HPDE6-E6E7 (cell line): Measurements from ENCODE around the gene ATP10D.
"Not testable (repeated sequence)": the region's sequence is repeated elsewhere in the genome, so short reads cannot be mapped to it uniquely, and the experiment has no call there.

ENCODE experiments used
- DNase-seq: peaks from one replicate; pipeline ENCODE4 v3.0.0; 2011; ENCODE audit warnings: missing footprints; ENCODE audit errors: extremely low spot score

ATP10D gene

DNA sequence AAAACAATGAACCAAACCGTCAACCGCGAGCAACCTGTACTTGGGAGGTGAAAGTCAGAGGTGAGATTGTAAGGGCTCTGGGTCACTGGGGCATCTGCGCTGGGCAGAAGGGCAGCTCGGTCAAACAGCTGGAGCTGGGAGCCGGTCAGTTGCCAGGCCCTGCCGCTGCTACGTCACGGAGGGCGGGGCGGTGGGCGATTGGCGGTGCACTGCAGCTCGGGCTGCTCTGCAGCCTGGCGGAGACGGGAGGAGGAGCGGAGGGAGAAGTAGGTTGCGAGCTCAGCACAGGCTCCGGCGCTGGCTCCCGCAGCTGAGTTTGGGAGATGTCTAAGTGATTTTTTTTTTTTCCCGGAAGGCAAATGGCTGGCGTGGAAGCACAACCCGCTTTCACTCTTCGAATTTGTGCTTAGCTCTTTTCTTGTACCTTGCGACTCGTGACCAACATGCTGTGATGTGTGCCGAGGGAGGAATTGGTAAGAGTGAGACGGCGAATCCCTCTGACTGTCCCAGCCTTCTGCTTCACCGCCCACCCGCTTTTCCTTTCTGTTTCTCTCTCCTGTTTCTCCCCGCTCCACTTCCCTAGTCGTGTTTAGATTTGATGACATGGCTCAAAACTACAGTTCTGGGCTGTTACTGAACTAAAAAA, at the start of gene ATP10D:
TSS of gene ATP10D (plus strand) at position 229 of the 646 bp plus-strand sequence. CDS start 27,266 bp downstream, outside the sequence.
- peak; percentile 76 for DNase-seq

DNA sequence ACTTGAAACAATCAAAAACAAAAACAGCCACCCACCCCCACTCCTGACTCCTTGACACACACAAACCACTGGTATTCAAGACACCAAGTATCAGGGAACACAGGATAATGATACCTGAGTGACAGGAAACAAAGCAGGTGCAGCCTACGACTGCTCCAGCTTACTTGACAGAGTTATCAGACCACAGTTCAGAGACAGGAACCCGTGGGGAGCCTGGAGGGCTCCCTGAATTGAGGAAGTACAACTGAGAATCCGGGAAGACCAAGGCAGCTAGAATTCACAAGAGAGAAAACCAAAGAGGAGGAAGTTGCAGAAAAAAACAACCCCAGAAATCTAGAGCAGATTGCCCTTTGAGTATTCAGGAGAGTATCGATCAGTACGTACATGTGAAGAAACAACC, 42.1 kb upstream of the ATP10D start:
- DNase-seq = no peak

DNA sequence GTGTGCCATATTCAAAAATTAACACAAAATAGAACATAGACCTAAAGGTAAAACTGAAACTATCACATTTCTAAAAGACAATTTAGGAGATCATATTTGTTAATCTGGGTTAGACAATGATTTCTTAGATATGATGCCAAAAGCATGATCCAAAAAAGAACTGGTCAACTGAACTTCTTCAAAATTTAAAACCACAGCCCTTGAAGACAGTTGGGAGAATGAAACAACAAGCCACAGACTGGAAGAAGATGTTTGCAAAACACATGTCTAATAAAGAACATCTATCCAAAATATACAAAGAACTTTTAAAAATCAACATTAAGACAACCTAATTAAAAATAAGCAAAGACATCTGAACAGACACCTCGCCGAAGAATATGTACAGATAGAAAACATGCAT, 41.0 kb upstream of the ATP10D start:
- no peak for DNase-seq

DNA sequence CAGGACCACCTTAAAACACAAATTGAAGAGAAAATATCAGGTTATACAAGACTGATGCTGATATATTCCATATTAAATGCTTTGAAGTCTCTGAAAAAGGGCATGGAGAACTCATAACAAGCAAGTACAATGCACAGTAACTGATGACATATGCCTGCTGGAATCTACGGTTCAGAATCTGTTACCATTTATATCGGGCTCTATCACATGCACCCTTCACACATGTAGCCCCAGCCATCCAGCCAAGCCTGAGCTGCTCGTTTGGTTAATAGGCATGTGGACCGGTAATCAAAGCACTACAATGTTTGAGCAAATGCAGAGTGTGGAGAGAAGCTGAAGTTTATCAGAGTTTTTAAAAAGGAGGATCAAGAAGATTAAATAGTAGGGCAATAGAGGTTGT, 33.4 kb upstream of the ATP10D start:
- DNase-seq = no peak

DNA sequence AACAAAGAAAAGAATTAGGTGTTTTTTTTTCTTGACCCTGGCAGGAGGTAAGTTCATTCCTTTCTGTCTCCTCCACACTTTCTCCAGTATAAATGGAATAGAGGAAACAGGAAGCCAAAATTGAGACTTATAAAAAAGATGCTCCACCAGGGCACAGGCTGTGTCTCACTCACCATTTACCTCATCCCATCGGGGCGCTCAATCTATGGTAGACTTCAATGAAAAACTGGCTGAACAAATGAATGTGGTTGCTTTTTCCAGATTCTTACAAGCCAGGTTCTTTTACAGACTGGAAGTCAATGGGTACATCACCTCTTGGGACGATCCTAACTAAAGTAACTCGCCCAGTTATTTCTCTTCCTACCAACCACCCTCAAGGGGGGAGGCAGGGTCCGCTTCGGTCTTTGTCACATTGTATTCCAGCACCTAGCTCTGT, 22.3 kb upstream of the ATP10D start:
- no peak for DNase-seq

DNA sequence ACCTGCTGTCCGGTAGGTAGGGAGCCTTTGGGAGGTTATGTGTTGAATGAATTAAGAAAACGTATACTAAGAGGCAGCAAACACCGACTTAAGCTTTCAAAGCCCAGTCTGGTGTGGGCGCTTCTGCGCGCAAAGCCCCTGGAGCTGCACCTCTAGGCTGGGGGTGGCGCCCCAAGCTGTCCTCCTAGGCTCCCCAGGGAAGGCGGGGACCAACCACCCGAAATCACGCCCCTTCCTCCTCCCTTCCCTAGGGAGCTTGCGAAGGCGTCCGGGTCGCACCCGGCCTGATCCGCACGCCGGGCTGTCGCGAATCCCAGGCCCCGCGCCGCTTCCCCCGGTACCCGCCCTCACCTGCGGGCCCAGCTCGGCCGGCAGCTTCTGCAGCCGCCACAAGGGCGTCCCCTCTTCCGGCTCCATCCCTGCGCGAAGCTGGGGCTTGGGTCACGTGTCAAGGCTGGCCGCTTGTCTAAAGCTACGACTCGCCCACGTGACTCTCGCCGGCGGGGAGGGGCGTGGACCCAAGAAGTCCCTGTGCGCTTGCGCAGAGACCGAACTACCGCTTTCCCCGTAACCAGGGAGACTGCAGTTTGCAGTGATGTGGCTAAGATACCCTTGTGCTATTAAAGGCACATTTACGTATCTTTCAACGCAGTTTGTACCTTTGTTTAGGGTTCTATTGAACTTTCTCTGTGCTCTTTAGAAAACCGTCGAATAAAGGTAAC, 21.7 kb upstream of the ATP10D start, which contains the start of gene COMMD8:
TSS of gene COMMD8 (minus strand) at position 468 of the 722 bp plus-strand sequence. CDS start at position 417, 51 bp downstream.
- peak; percentile 93 for DNase-seq

DNA sequence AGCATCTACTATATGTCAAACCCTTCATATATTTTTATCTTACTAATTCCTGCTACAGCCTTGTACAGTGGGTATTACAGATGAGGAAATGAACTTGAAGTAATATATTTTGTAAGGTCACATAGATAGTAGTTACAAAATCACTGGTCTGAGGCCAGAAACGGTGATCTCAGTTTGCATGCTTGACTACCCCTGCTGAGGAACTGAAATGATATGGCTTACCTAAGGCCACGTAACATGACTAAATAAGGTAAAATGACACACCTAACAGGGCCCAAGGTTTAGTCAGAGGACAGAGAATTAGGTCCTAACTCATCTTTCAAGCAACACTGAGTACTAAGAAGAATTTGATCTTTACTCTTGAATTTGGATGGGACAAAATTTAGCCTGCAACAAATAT, 20.1 kb upstream of the ATP10D start:
- no peak for DNase-seq

DNA sequence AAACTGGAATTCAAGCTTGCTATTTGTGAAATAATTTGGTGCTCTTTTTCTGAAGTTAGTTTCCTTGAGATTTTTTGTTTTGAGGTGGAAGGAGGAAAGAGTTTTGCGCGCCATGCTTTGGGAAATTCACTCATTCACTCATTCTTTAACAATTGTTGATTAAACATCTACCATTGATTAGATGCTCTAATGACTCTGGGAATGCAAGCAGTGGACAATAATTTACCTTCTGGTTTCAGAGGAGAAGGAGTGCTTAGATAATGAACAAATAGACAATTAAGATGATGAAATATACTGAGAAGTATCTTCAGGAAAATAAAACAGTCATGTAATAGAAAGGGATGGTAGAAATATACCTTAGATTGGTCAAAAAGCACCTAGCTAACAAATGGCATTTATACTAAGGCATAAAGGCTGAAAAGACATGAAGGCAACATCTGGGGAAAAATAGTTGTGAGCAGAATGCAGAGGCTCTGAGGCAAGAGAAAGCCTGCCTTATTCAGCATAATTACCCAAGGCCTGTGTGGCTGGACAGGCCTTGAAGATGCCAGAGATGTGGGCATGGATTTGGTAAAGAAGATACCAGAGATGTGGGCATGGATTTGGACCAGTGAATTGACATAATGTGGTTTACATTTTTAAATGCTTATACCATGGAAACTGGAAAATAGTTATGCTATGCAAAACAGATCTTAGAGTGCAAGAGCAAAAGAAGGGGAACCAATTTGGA, 18.9 kb upstream of the ATP10D start:
- DNase-seq = no peak

DNA sequence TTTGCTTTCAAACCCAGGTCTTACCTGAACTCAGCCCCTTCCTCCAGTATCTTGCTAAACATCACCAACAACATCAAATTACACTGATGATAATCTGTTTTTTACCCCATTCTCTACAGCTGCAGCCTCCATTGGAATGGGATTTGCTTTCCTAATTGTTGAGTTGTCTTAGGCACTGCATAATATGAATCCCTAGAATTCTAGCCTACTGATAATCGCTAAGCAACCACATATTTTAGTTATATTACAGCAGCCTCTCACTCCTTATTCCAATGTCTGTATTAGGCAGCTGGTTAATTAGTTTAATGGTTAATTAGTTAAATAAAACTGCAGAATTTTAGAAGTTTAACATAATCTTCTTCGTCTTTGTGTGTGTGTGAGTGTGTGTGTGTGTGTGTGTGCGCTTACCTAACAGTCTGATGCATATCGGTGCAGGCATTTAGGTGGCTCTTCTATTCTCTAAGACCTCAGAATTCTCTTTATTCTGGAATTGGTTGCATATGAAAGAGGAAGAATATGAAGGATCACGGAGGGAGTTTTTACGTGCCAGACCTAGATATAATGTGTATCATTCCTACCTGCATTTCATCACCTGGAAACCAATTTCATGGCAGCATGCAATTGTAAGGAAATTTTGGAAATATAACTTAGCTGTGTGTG, 16.2 kb upstream of the ATP10D start:
- no peak for DNase-seq

DNA sequence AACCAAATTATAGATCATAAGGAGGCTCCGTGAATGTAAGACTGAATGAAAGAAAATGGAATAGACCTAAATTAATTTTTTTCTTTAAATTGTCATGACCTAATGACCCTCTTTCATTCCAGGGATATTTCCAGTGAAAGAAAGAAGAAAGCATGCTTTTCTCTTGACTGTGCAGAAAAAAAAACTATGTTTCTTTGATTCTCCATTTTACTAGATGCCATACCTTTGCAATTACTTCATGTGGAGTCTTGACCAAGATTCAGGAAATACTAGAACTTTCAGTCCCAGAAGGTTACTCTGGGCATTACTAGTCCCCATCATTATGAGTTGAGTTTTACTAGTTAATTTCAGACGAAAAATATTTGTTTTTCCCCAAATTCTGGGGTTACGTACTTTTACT, 15.1 kb upstream of the ATP10D start:
- DNase-seq = no peak

DNA sequence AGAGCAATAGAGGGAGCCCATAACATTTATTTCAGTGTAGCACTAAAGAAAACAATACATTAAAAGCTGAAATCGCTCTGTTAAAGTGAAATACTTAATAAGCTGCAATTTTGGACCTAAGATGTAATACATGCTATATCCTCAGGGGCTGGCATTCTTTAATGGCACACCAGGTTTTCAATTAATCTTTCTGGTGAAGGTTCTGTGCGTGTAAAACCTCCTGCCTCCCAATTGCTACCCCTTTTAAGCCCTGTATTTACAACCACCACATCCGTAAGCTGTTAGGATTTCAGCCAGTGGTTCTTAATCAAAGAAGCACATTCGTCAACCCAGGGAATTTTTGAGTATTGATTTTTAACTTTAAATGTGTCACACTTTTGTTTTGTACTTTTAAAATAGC, 14.0 kb upstream of the ATP10D start:
- DNase-seq = no peak

DNA sequence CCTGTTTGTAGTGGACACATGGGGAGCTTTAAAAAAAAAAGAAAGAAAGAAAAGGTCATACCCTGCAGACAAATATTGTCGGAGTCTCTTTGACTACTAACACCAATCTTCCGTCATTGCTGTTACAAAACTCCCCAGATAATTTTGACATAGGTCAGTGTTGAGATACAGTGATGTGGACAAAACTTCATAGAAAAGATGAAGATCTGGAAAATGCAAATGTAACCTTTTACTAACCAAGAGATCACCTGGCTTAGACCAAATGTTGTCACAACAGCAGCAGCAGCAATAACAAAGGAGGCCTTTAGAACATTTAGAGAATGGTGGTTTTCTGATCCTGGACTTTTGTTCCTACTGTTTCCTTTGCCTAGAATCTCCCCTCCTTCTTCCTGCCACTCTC, 13.5 kb upstream of the ATP10D start:
- no peak for DNase-seq

DNA sequence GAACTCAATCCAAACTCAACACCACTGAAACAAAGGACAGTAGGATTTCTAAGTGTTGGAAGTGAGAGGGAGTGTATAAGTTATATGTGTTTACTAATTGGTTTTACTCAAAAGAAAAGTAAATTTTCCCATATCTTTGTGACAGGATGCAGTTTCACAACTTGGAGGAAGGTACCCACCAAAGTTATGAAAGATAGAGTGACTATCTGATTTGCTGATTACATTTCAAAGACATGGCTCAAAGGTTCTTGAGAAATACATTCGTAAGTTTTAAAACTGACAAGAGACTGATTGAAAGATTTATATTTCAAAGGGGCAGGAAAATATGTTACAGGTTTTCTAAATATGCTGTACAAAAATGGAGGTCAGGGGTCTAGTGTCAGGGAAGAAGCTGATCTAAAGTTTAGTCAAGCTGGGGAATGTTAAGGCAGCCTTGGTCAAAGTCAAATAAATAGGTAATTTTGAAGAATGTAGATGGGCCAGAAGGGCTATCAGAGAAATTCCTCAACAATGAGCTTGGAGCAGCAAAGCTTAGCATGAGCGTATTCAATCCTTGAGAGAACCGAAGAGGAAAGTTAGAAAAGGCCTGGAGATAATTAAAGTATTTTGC, 11.8 kb upstream of the ATP10D start:
- DNase-seq = no peak

DNA sequence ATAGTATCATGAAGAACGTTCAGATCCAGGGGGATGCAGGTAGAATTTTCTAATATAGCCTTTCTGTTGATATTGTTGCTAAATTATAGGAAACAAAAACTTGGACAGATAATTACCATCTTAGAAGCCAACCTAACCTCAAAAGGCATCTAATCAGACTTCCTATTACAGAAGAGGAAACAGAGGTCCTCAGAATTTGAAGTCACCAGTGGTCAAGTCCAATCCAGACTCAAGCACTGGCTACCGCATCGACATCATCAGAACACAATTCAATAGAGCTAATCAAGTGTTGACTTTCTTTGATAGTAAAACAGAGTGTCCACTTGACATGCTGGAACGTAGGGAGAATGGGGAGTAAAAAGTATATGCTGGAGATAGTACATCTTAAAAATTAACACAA, 10.3 kb upstream of the ATP10D start:
- DNase-seq = no peak

DNA sequence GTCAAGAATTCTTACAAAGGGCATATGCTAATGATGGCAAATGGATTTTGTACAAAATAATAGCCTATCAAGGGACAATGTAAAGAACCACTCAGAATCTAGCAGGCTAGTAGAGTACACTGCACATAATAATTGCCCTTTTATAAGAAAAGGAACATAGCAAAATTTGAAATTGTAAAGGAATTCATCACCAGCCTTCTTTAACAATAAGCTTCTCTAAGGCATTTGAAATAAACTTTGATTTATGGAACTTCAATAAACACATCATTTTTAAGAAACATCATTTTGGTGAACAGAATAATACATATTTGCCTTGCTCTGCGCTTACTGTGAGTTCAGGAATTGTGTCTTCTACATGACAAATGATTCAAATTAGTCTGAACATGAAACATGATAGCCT, 9.7 kb upstream of the ATP10D start:
- no peak for DNase-seq

DNA sequence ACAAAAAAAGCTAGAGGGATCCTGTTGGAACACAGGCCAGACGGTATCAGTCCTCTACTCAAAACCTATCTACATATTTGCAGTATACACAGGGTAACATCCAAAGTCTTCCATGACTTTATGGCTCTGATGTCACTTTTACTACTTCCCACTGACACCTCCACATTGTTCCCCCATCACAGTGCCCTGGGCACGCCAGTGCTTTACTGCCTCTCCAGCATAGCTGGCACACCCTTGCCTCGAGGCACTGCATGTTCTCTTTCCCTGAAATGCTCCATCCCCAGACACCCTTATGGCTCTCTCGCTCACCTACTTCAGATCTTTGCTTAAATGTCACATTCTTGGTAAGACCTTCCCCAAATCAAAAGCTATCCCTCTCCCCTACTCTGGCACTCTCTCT, 6.3 kb upstream of the ATP10D start:
- no peak for DNase-seq

DNA sequence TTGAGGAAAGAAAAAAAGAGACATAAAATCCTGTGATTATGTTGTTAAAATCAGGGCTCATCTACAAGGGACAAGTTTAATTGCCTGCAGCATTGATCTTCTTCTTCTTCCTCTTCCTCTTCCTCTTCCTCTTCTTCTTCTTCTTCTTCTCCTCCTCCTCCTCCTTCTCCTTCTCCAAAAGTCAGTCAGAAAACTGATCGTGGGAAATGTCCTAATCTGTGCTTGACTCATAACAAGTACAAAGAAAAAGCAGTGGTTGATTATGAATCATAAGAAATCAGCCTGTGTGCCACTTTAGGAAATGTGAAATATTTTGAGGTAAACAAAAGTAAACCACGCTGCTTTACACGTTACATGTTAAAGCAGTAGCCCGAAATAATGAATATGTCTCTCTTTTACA, 2.7 kb upstream of the ATP10D start:
- no peak for DNase-seq

DNA sequence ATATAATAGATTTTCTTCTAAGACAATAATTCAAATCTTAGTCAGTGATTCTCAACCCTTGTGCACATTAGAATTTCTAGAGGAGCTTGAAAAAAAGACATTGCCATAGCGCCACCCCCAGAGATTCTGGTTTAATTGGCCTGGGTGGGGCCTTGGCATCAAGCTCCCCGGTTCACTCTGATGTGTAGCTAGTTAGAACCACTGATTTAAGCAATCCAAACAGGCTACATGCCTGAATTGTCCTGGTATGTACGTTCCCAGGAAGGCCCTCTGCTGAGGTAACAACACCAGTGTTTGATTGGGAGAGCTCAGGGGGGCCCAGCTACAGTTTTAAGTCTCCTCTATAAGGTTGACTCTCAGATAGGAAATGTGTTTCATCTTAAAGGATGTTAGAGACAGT, 1.3 kb upstream of the ATP10D start:
- no peak for DNase-seq

DNA sequence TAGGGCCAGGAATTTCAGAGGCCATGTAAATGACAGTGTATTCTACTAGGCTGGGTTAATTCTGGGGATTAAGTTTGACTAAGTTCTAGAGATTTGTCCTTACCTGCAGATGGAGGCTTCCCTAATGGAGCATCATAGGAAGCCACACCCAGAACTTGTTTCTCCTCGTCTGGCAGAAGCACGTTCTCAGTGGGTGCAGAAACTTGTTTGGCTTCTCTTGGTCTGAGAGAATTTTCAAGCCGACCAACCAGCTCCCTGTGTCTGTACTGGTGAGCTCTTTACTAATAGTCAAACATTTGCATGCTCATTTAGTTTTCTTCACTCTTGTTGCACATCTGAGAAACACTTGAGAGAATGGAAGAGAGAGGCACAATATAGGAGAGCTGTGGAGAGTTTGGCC, 907 bp upstream of the ATP10D start:
- peak; percentile 32 for DNase-seq

DNA sequence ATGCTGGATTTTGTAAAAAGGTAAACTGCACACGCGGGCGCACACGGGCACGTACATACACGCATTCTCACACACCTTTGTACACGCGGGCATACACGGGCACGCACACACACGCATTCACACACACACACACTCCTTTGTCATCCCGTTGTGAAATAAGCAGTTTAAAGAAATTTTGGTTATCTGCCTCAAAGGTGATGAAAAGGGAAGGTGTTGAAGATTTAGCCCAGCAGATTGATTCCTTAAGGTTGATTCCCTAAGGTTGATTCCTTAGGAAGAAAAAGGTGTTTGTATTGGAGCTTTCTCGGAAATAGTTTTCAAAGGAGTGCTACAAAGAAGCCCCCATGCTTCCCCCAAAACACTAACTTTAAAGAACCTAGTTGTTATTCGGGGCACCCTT, 693 bp downstream of the ATP10D start:
- DNase-seq = no peak

DNA sequence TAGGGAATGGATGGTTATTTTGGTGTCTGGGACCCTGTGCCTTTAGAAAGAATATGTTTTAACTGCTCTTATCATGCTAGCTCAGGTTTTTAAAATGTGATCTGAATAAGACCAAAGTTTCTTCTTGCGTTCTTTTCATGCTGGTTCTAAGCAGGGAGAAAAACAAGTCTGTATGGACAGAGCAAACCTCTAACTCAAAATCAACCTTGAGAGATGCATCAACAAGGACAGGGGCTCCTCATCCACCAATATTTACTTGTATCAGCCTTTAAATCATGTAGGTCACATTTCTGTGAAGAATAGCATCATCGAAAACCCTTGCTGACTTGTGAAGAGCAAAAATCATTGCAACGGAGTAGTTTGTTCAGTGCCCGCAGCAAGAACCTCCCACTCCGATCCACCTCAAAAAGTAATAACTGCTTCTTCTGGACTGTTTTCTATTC, 1.2 kb downstream of the ATP10D start:
- DNase-seq = no peak

DNA sequence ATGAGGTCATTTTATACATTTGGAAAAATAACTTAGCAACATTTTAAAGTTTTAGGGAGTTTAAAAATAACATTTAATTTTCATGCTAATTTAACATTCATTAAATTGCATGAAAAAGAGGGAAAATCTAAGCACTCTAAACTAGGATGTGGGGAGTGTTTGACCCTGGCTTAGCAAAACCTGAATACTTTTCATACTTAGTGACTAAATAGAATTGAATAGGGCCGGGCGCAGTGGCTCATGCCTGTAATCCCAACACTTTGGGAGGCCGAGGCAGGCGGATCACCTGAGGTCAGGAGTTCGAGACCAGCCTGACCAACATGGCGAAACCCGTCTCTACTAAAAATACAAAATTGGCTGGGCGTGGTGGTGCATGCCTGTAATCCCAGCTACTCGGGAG, 1.7 kb downstream of the ATP10D start:
- not testable (repeated sequence) for DNase-seq
